Stimulated activated CD8-positive, alpha-beta memory T cell treated with anti-CD3 and anti-CD28 coated beads, Interleukin-12 subunit alpha, Interleukin-12 subunit beta, amount 100 ng/mL, for 4 hours (primary cell): ENCODE data around the gene JCAD.
"Not testable (repeated sequence)": the region's sequence is repeated elsewhere in the genome, so short reads cannot be mapped to it uniquely, and the experiment has no call there.

Source experiments
- DNase-seq: peaks from one replicate; pipeline ENCODE4 v3.0.0-alpha.2; 2020; ENCODE audit warnings: low read depth

The JCAD gene

DNA sequence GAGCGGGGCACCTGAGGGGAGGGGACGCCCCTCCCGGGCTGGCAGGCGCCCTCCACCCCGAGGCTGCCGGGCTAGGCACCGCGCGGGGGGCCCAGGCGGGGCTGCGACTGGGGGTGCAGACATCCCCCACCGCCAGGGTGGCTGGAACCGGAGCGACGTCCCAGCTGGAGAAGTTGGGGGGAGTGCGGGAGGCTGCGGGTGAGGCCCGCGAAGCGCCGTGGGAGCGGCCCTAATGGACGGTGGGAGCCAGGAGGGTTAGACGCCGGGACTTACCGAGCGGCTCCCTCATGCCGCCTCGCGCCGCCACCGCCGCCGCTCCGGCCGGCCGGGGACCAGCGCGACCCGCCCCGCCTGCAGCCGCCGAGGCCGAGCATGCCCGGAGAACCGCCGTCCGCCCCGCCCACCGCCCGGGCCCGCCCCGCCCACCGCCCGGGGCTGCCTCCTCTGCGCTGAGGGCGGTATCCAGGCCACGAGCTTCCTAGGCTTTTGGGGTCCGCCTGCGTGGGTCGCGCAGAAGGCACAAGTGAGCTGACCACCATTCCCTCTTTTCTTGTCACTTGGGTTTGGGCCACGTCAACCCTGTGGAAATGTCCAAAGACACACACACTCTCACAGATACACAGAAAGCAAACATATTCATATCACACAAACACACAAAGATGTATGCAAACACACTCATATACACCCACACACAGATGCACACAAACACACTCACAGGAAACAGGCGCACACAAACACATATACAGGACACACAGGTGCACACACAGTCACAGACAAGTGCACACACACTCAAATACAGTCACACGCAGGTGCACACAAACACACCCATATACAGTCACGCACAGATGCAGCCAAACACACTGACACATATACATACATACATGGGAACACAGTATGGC lies at the start of gene JCAD:
Gene JCAD (minus strand): TSS at position 378 of the 899 bp plus-strand sequence. CDS start 11,774 bp downstream, outside the sequence.
- DNase-seq, result peak; percentile 30

- DNase-seq, result no peak
Measured at GRCh38 chr10:30106987-30107386, 47.6 kb upstream of the JCAD start.

- no peak for DNase-seq
Measured at GRCh38 chr10:30103595-30104320, 44.4 kb upstream of the JCAD start.

GRCh38 chr10:30099706-30100105 lies 40.3 kb upstream of the JCAD start:
- not testable (repeated sequence) for DNase-seq

GRCh38 chr10:30099101-30099500 lies 39.7 kb upstream of the JCAD start:
- DNase-seq, result no peak

DNA sequence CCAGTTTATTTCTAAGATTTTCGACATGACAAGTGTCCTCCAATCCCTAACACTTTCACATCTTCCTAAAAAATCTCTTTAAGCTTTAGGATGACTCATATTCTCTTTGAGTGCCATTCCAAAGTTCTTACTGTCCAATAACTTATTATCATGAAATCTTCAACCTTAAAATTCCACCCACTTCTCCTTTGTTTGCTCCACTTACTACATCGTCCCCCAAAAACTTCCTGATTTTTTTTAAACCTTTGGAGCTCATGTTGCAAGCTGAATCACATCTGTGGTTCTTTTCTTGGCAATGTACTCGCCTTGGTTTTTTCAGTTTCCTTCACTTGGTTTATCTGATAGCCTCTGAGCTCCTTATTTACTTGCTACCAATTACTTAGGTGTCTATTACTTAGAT lies 39.2 kb upstream of the JCAD start:
- DNase-seq, result no peak

- DNase-seq, result no peak
Measured at GRCh38 chr10:30096564-30096963, 37.2 kb upstream of the JCAD start.

DNA sequence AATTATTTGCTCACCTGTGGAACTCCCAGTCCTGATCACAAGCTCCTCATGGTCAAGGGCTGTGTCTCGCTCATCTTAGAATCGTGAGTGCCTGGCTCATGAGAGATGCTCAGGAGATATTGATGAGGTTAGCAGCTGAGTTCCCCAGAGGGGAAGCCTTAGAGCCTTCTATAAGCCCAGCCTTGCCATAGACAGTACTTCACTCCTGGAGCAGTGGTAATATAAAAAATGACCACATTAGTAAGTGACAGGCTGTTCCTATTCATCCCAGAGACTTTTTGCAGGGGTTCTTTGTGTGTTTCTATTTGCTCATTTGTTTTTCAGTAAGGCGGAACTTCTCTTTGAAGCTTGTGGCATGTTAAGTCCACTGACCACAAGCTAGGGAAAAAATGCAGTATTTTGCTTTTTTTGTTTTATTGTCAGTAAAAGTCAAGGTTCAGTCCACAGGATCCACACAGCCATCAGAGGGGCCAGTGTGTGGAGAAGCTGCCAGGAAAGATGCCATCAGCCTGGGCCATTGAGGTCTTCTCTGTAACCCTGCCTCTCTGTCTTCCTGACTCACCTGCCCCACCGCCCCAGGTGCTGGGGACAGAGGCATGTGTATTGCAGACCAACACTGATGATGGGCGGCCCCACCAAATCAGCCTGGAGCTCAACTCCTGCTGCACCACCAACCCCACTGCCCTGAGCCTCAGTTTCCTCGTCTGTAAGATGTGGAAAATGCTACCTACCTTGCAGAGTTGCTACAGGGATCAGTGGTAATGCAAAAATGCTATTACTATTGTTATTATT lies 36.4 kb upstream of the JCAD start:
- no peak for DNase-seq

DNA sequence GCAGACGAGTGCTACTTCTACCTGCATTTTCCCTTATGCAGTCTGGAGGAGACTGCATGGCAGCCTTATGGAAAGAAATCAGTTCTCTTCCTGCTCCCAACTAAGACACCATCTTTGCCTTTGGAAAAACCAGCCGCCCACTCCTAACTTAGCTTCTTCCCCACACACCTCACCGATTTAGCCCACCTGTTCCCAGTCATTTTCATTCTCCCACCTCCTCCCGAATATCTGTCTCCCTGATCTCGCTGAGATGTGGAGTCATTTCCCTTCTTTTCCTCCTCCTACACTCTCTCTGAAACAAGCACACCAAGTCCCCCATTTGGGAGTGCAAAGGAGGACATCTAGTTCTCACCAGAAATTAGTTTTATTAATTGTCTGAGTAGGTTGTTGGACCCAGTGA lies 35.2 kb upstream of the JCAD start:
- DNase-seq, result no peak

- no peak for DNase-seq
Measured at GRCh38 chr10:30093303-30093950, 34.0 kb upstream of the JCAD start.

GRCh38 chr10:30092151-30092790 lies 32.9 kb upstream of the JCAD start:
- DNase-seq, result no peak

- no peak for DNase-seq
Measured at GRCh38 chr10:30091136-30091535, 31.8 kb upstream of the JCAD start.

GRCh38 chr10:30088178-30088577 lies 28.8 kb upstream of the JCAD start:
- DNase-seq, result no peak

DNA sequence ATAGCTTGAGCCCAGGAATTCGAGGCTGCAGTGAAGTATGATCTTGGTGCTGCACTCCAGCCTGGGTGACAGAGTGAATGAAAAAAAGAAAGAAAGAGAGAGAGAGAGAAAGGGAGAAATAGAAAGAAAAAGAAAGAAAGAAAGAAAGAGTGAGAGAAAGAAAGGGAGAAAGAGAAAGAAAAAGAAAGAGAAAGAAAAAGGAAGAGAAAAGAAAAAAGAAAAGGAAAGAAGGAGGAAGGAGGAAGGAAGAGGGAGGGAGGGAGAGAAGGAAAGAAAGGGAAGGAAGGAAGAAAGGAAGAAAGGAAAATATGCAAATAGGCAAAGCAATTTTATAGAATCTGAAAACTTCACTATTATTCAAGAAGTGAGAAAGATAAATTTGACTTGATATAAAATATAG lies 24.5 kb upstream of the JCAD start:
- DNase-seq, result no peak

DNA sequence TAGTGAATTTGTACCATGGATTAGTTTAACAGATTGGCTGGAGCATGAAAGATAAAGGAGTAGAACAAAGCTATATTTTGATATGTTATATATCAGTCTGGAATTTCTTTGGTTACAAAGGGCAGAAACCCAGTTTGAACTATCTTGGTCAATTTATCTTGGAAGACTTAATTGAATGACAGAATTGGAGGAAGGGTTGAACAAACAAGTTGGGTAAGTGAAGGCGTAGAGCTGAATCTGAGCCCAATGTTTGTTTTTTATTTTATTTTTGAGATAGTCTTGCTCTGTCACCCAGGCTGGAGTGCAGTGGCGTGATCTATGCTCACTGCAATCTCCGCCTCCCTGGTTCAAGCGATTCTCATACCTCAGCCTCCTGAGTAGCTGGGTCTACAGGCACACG lies 21.8 kb upstream of the JCAD start:
- DNase-seq, result no peak

DNA sequence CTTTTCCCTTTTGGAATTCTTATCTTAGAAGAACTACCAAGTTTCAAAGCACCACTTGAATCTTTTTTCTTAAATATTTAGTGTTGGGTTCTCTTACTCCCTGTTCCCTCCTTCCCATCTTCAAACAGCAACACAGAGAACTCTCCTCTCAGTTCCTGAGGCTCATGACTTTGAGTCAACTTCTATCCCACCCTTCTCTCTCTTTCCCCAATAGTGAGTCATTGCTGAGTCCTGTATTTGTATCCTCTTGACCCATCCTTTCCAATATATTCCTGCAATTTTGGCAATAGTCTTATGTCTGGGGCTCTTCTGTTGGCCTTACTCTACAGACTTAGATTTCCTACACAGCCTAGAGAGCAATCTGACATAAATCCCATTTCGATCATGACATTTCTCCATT lies 20.8 kb upstream of the JCAD start:
- DNase-seq, result no peak

DNA sequence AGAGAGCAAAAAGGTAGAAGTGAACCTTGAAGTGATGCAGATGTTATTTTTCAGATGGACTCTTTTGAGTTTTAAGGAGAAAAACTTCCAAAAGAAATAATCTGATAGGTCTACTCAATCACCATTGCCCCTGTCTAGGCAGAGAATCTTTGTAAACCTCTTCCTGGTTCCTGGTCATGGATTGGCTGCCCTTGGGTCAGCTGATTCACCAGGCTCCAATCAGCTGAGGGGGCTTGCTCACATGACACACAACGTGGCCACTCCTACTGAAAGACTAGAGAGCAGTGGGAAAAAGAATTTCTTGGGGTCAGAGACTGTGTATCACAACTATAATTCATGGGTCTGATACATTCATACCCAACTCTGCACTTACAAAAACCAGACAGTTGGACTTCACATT lies 20.0 kb upstream of the JCAD start:
- DNase-seq, result no peak

DNA sequence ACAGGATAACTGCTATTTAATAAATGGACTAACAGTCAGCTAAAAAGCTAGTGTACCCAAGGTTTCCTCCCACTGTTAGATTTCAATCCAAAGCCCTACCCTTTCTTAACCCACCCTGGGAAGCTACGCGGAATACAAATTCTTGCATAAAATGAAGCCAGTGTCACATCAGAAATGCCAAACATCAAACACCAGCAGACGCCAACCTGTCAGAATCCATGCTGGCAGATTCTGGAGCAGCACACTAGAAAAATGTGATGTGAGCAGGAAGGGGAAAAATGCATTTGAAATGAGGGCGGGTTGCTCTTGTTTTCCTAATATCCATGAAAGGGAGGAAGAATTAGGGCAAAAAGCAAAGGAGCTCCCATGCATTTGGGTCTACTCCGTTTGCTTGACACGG lies 16.1 kb upstream of the JCAD start:
- DNase-seq, result no peak

DNA sequence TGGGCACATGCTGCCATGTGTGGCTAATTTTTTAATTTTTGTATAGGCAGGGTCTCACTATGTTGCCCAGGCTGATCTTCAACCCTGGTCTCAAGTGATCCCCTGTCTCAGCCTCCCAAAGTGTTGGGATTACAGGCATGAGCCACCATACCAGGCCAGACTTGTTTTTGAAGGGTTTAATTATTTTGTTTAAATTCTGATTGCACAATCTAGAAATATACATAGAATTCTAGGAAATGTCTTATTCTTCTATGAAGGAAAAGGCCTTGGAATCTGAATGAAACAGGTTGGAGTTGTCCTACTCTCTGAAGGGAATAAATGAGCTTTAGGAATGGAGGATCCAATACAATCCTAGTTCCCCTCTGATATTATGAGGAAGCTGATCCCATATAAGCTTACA lies 15.5 kb upstream of the JCAD start:
- no peak for DNase-seq

GRCh38 chr10:30074090-30074489 lies 14.7 kb upstream of the JCAD start:
- DNase-seq, result no peak

- DNase-seq, result no peak
Measured at GRCh38 chr10:30073767-30074060, 14.3 kb upstream of the JCAD start.
